Measurements from ENCODE around the gene S1PR3.

S1PR3 gene

GRCh38 chr9:89010526-89011111 is 19.4 kb downstream of the S1PR3 start:
- Histone ChIP-seq H2BK5ac (ENCODE audit: low read depth, low read length, poor library complexity) (no peak overlapping the region), H3K27me3 (ENCODE audit: insufficient read depth, low read length) (no peaks in the 10 kb centered on the region), H2BK12ac (ENCODE audit: low read length) (no peak overlapping the region), H3K9me3 (ENCODE audit: insufficient read depth, low read depth, low read length) (peaks cover 3% of the 10 kb centered on the region), H3K4ac (ENCODE audit: low read depth, low read length) (no peak overlapping the region), H3K23ac (ENCODE audit: low read length) (no peak overlapping the region), H4K8ac (ENCODE audit: low read depth, low read length) (no peak overlapping the region), H3K4me2 (ENCODE audit: low read length) (no peak overlapping the region), H3K9ac (ENCODE audit: low read length) (no peak overlapping the region), H3K79me1 (ENCODE audit: low read length) (no peaks in the 10 kb centered on the region), H3K4me3 (ENCODE audit: low read depth, low read length) (no peak overlapping the region), H3K36me3 (ENCODE audit: control insufficient read depth in 1 of 2, insufficient read depth in 2 of 2, low read length in 2 of 2) (no peaks in the 10 kb centered on the region), H3K4me1 (ENCODE audit: control insufficient read depth in 1 of 2, insufficient read depth in 2 of 2, low read length in 2 of 2) (peaks cover 3 to 7% of the 10 kb centered on the region in 2 experiments), H4K91ac (ENCODE audit: low read depth, low read length) (no peak overlapping the region), H2AFZ (ENCODE audit: insufficient read depth, low read length, poor library complexity) (no peak overlapping the region), H2AK5ac (ENCODE audit: low read length) (no peak overlapping the region), H3K18ac (ENCODE audit: low read length) (no peak overlapping the region), H3K79me2 (ENCODE audit: control insufficient read depth, insufficient read depth, low read length, poor library complexity) (no peaks in the 10 kb centered on the region), H4K12ac (ENCODE audit: low read depth, low read length) (no peak overlapping the region), H3K14ac (ENCODE audit: low read length) (no peak overlapping the region), H3K27ac (ENCODE audit: low read depth, low read length) (no peak overlapping the region), H2BK120ac (ENCODE audit: insufficient read depth, low read length, poor library complexity) (no peak overlapping the region)
- no CpG with 5 or more reads among the region's 6 CpGs for WGBS (ENCODE audit: extremely low coverage, insufficient coverage, insufficient read length)
- DNase-seq = no peak

- Histone ChIP-seq H4K91ac (ENCODE audit: low read depth, low read length) (no peak overlapping the region), H3K23ac (ENCODE audit: low read length) (no peak overlapping the region), H2BK12ac (ENCODE audit: low read length) (no peak overlapping the region), H2AFZ (ENCODE audit: insufficient read depth, low read length, poor library complexity) (no peak overlapping the region), H3K9ac (ENCODE audit: low read length) (no peak overlapping the region), H4K8ac (ENCODE audit: low read depth, low read length) (no peak overlapping the region), H3K79me1 (ENCODE audit: low read length) (no peaks in the 10 kb centered on the region), H3K4me2 (ENCODE audit: low read length) (no peak overlapping the region), H2BK5ac (ENCODE audit: low read depth, low read length, poor library complexity) (no peak overlapping the region), H3K4me1 (ENCODE audit: control insufficient read depth in 1 of 2, insufficient read depth in 2 of 2, low read length in 2 of 2) (peaks cover 3 to 7% of the 10 kb centered on the region in 2 experiments), H3K9me3 (ENCODE audit: insufficient read depth, low read depth, low read length) (peaks cover 3% of the 10 kb centered on the region), H3K4me3 (ENCODE audit: low read depth, low read length) (no peak overlapping the region), H2AK5ac (ENCODE audit: low read length) (no peak overlapping the region), H3K79me2 (ENCODE audit: control insufficient read depth, insufficient read depth, low read length, poor library complexity) (no peaks in the 10 kb centered on the region), H3K14ac (ENCODE audit: low read length) (no peak overlapping the region), H3K27ac (ENCODE audit: low read depth, low read length) (no peak overlapping the region), H3K36me3 (ENCODE audit: control insufficient read depth in 1 of 2, insufficient read depth in 2 of 2, low read length in 2 of 2) (no peaks in the 10 kb centered on the region), H4K12ac (ENCODE audit: low read depth, low read length) (no peak overlapping the region), H2BK120ac (ENCODE audit: insufficient read depth, low read length, poor library complexity) (no peak overlapping the region), H3K18ac (ENCODE audit: low read length) (no peak overlapping the region), H3K4ac (ENCODE audit: low read depth, low read length) (no peak overlapping the region), H3K27me3 (ENCODE audit: insufficient read depth, low read length) (no peaks in the 10 kb centered on the region)
- no CpG with 5 or more reads among the region's 2 CpGs for WGBS (ENCODE audit: extremely low coverage, insufficient coverage, insufficient read length)
- DNase-seq = no peak
Observed at GRCh38 chr9:89011683-89012082, 20.4 kb downstream of the S1PR3 start.

GRCh38 chr9:89012294-89013042 is 21.2 kb downstream of the S1PR3 start:
- H3K79me1 ChIP-seq (ENCODE audit: low read length) = no peaks in the 10 kb centered on the region
- no peak overlapping the region for H2AK5ac ChIP-seq (ENCODE audit: low read length)
- no peak overlapping the region for H3K9ac ChIP-seq (ENCODE audit: low read length)
- no peak overlapping the region for H3K4me2 ChIP-seq (ENCODE audit: low read length)
- no peak overlapping the region for H2AFZ ChIP-seq (ENCODE audit: insufficient read depth, low read length, poor library complexity)
- no peak overlapping the region for H3K18ac ChIP-seq (ENCODE audit: low read length)
- no peak overlapping the region for H4K8ac ChIP-seq (ENCODE audit: low read depth, low read length)
- no peaks in the 10 kb centered on the region for H3K79me2 ChIP-seq (ENCODE audit: control insufficient read depth, insufficient read depth, low read length, poor library complexity)
- H4K91ac ChIP-seq (ENCODE audit: low read depth, low read length) = no peak overlapping the region
- H4K12ac ChIP-seq (ENCODE audit: low read depth, low read length) = no peak overlapping the region
- H3K27me3 ChIP-seq (ENCODE audit: insufficient read depth, low read length) = no peaks in the 10 kb centered on the region
- no peak overlapping the region for H3K14ac ChIP-seq (ENCODE audit: low read length)
- peaks cover 3 to 7% of the 10 kb centered on the region in 2 experiments for H3K4me1 ChIP-seq (ENCODE audit: control insufficient read depth in 1 of 2, insufficient read depth in 2 of 2, low read length in 2 of 2)
- no peak overlapping the region for H3K4me3 ChIP-seq (ENCODE audit: low read depth, low read length)
- H2BK120ac ChIP-seq (ENCODE audit: insufficient read depth, low read length, poor library complexity) = no peak overlapping the region
- no peaks in the 10 kb centered on the region for H3K36me3 ChIP-seq (ENCODE audit: control insufficient read depth in 1 of 2, insufficient read depth in 2 of 2, low read length in 2 of 2)
- no peak for DNase-seq
- peaks cover 3% of the 10 kb centered on the region for H3K9me3 ChIP-seq (ENCODE audit: insufficient read depth, low read depth, low read length)
- H2BK5ac ChIP-seq (ENCODE audit: low read depth, low read length, poor library complexity) = no peak overlapping the region
- H3K27ac ChIP-seq (ENCODE audit: low read depth, low read length) = no peak overlapping the region
- no peak overlapping the region for H3K4ac ChIP-seq (ENCODE audit: low read depth, low read length)
- H3K23ac ChIP-seq (ENCODE audit: low read length) = no peak overlapping the region
- no CpG with 5 or more reads among the region's 13 CpGs for WGBS (ENCODE audit: extremely low coverage, insufficient coverage, insufficient read length)
- no peak overlapping the region for H2BK12ac ChIP-seq (ENCODE audit: low read length)

- no peak overlapping the region for H3K27ac ChIP-seq (ENCODE audit: low read depth, low read length)
- no peak overlapping the region for H3K4ac ChIP-seq (ENCODE audit: low read depth, low read length)
- no peak overlapping the region for H4K8ac ChIP-seq (ENCODE audit: low read depth, low read length)
Observed at GRCh38 chr9:89013660-89014059, 22.4 kb downstream of the S1PR3 start.

More at GRCh38 chr9:89013660-89014059, 22.4 kb downstream of the S1PR3 start:
- no peak overlapping the region for H2BK5ac ChIP-seq (ENCODE audit: low read depth, low read length, poor library complexity)
- peaks cover 3 to 7% of the 10 kb centered on the region in 2 experiments for H3K4me1 ChIP-seq (ENCODE audit: control insufficient read depth in 1 of 2, insufficient read depth in 2 of 2, low read length in 2 of 2)
- H3K79me2 ChIP-seq (ENCODE audit: control insufficient read depth, insufficient read depth, low read length, poor library complexity) = no peaks in the 10 kb centered on the region
- DNase-seq = no peak
- no CpG with 5 or more reads among the region's 1 CpG for WGBS (ENCODE audit: extremely low coverage, insufficient coverage, insufficient read length)
- no peak overlapping the region for H2AFZ ChIP-seq (ENCODE audit: insufficient read depth, low read length, poor library complexity)
- H2BK12ac ChIP-seq (ENCODE audit: low read length) = no peak overlapping the region
- H3K36me3 ChIP-seq (ENCODE audit: control insufficient read depth in 1 of 2, insufficient read depth in 2 of 2, low read length in 2 of 2) = no peaks in the 10 kb centered on the region
- H3K79me1 ChIP-seq (ENCODE audit: low read length) = no peaks in the 10 kb centered on the region
- H2BK120ac ChIP-seq (ENCODE audit: insufficient read depth, low read length, poor library complexity) = no peak overlapping the region
- no peak overlapping the region for H3K4me2 ChIP-seq (ENCODE audit: low read length)
- H4K91ac ChIP-seq (ENCODE audit: low read depth, low read length) = no peak overlapping the region
- no peak overlapping the region for H3K23ac ChIP-seq (ENCODE audit: low read length)
- H3K18ac ChIP-seq (ENCODE audit: low read length) = no peak overlapping the region
- no peaks in the 10 kb centered on the region for H3K27me3 ChIP-seq (ENCODE audit: insufficient read depth, low read length)
- H3K9me3 ChIP-seq (ENCODE audit: insufficient read depth, low read depth, low read length) = peaks cover 3% of the 10 kb centered on the region
- H4K12ac ChIP-seq (ENCODE audit: low read depth, low read length) = no peak overlapping the region
- no peak overlapping the region for H2AK5ac ChIP-seq (ENCODE audit: low read length)
- no peak overlapping the region for H3K4me3 ChIP-seq (ENCODE audit: low read depth, low read length)
- H3K14ac ChIP-seq (ENCODE audit: low read length) = no peak overlapping the region
- H3K9ac ChIP-seq (ENCODE audit: low read length) = no peak overlapping the region

All from trophoblast cell (in vitro differentiated cells and primary cell).